CD1c-positive myeloid dendritic cell (primary cell): ENCODE data around the gene TSPAN6.

Experiments
- DNase-seq: peaks from one replicate; pipeline ENCODE4 v3.0.0-alpha.2; 2016; ENCODE audit errors: extremely low spot score

TSPAN6 gene

DNA sequence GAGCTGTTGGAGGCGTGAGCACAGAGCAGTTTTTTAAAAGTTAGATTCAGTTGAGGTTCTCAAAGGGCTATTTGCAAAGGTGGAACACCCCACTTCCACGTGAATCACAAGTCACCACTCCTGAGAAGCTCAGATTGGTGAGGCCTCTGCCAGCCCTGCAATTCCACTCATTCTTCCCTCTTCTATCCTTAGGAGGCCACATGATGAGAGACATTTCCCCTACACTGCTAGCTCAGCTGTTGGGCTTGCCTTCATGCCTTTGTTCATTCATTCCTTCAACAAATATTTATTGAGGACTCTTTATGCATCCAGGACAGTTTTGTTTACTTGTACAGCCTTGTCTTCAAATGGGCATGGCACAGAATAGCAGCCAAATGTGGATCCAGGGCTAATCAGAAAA lies 11.1 kb upstream of the TSPAN6 start:
- DNase-seq, result no peak

DNA sequence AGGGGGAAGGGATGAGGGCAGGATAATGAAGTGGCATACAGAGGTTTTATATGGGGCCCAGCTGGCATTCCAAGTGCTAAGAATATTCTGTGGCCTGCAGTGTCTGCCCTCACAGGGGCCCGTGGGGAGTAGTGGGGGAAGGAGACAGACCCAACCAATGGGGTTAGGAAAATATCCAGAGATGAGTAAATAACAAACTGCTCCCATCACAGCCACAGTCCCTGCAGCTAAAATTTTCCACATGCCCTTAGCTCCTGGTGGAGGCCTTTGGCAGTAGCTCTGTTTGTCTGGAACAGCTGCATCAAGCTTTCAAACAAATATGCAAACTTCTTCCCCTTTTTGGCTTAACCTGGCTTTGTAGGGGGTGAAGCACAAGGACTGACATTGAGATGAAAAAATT lies 10.5 kb upstream of the TSPAN6 start:
- no peak for DNase-seq

GRCh38 chrX:100645106-100645505 lies 8.5 kb upstream of the TSPAN6 start:
- DNase-seq, result no peak

DNA sequence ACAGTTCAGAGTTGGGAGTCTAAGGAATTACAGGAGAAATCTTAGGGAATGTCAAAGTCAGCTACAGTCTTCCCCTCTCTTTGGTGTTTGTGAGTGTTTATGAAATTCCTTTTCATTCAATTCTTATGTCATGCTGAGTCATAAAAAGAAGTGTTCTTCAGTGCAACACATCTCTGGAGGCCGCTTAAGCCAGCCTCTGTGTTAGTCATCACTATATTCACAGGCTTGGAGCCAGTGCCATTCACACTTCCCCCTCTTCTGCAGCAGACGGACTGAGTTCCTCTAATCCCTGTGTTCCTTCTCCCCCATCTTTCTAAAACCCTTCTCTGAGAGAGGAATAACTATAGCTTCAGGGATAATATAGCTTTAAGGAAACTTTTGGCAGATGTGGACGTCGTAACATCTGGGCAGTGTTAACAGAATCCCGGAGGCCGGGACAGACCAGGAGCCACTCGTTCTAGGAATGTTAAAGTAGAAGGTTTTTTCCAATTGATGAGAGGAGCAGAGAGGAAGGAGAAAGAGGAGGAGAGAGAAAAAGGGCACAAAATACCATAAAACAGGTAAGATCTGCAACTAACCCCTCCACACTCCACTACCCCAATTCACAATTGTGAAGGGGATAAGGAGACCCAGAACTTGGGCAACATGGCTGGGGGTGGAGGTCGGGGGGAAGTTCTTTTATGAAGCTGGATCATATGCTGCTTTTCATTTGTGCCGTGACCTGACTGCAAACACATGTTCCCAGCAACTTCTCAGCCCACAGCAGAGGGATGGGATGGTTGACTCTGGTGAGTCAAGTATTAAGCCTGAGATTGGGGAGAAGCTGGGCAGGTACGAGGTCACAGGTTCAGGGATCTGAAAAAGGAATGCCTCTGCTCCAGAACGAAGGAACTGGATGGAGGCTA lies 7.6 kb upstream of the TSPAN6 start, which contains the start of gene SRPX2:
SRPX2 (plus strand) TSS at position 244 of the 905 bp plus-strand sequence. CDS start 2,124 bp downstream, outside the sequence.
- peak; percentile 73 for DNase-seq

GRCh38 chrX:100643212-100643611 lies 6.6 kb upstream of the TSPAN6 start:
- no peak for DNase-seq

- no peak for DNase-seq
These were observed 5.7 kb upstream of the TSPAN6 start for GRCh38 chrX:100642290-100642689.

DNA sequence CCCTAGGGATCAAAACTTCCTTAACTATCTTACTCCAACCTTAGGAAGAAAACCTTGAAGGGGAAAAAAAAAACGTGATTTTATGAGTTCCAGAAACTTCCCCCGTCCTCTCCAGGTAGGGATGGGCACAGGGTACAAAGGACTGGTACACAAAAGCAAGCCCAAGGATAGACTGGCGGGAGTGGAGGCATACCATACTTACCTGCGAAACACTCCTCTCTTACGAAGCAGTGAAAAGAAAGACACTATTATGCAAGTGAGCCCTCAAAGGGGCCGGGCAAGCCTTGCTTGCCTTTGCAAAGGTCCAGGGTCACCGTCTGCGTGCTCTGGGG lies 651 bp downstream of the TSPAN6 start:
- no peak for DNase-seq

- no peak for DNase-seq
These were observed 1.6 kb downstream of the TSPAN6 start for GRCh38 chrX:100635040-100635439.

- DNase-seq, result peak; percentile 20
These were observed 10.6 kb downstream of the TSPAN6 start for GRCh38 chrX:100625985-100626491.

DNA sequence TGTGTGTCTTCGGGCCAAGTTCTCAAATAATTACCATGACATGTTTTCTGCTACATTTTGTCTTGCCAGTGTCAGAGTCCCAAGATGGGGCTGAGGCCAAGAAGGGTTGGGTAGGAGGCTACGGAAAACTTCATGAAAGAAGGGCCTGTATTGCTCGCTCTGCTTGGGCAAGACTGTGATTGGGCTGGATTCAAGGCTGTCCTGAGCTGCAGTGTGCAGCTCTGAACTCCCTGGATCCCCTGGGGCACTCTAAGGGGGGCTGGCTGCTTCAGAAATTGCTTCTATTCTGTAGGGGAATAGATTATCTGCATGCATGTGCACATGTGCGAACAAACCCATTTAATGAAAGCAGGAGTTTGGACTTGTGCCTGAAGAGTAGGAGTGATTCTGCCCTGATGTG lies 13.6 kb downstream of the TSPAN6 start:
- DNase-seq, result no peak

- peak; percentile 16 for DNase-seq
These were observed 21.6 kb downstream of the TSPAN6 start for GRCh38 chrX:100615005-100615404.

DNA sequence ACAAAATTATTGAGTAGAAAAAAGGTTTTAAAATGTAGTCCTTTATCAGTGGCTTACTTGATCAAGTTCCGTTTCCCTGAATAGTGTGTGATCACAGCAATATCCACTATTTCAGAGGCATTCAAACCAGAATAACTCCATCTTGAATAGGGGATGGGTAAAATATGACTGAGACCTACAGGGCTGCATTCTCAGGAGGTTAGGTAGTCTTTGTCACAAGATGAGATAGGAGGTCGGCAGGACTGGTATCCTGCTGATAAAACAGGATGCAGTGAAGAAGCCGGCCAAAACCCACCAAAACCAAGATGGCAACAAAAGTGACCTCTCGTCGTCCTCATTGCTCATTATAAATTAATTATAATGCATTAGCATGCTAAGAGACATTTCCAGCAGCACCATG lies 24.7 kb downstream of the TSPAN6 start:
- no peak for DNase-seq

DNA sequence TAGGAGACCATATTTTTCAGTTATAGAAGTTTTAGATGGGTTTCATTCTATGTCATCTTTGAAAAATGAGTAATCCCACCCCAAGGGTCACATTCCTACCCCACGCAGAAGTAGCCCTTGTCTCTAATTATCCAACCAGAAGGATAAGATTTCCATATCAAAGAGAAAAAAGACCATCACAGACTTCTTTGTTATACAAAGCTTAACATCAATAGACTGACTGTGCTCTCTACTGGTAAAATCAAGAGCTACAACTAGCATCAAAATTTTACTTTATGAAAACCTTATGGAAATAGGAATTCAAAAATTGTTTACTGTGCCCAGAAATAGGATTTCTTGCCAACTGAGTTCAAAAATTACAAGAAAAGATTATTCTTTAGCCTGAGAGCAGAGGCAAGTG lies 27.0 kb downstream of the TSPAN6 start:
- no peak for DNase-seq

- peak; percentile 35 for DNase-seq
These were observed 29.9 kb downstream of the TSPAN6 start for GRCh38 chrX:100606753-100607152.

- no peak for DNase-seq
These were observed 35.8 kb downstream of the TSPAN6 start for GRCh38 chrX:100600758-100601157.

- no peak for DNase-seq
These were observed 36.3 kb downstream of the TSPAN6 start for GRCh38 chrX:100600340-100600739.

GRCh38 chrX:100599456-100599855 lies 37.1 kb downstream of the TSPAN6 start:
- no peak for DNase-seq

GRCh38 chrX:100596601-100597000 lies 40.0 kb downstream of the TSPAN6 start:
- no peak for DNase-seq

DNA sequence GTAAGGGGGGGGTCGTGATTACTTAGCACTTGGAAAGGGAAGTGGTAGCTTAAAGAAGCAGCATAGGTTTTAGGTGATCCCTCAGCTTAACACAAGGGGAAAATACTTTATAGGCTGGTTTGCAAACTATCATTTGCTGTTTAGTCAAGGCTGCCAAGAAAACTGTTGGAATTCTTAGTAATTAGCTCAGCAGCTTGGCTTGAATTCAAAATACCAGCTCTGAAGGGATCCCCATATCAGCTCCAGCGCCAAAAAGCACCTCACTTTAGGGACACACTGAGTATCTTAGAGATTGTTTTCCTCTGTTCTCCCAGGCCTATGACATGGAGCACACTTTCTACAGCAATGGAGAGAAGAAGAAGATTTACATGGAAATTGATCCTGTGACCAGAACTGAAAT lies 43.0 kb downstream of the TSPAN6 start:
- DNase-seq, result no peak

GRCh38 chrX:100593126-100593525 lies 43.5 kb downstream of the TSPAN6 start:
- no peak for DNase-seq

GRCh38 chrX:100591256-100592051 lies 45.2 kb downstream of the TSPAN6 start:
- DNase-seq, result no peak

DNA sequence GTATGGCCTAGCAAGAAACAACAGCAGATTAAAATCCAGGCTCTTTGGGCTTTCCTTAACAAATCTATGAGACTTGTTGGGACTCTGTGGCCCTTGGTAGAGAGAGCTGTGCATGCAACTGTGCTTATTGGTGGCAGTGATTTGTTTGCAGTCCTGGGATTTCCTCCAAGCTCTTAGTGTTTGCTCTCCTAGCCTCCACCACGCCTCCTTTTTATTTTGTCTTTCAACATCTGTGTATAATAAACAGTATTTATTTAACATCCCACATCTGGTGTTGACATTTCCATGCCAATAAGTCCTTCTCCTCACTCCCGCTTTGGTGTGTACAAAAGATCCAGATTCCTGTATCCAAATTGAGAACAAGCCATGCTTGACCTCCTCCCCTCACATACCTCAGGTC lies 48.7 kb downstream of the TSPAN6 start:
- DNase-seq, result no peak

DNA sequence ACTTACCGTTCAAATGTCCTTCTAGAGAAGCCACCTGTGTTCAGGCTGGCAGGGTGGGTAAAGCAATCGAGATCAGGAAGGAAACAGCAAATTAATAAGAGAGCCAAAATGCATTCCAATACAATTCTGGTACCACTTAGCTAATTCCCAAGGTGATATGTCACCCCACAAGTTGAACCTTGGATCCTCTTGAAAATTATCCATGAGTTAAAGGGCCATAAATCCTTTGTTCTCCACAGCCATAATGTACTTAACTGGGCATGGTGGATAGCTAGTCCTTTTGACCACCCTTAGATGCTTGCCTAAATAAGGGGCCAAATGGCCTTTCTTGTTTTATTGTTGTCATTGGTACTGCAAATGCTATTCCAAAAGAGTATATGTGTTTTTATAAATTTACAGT lies 49.9 kb downstream of the TSPAN6 start:
- no peak for DNase-seq
